Esophagus squamous epithelium (tissue), 4 donors: ENCODE data around the gene WNT7B.

ENCODE experiments used
- CTCF ChIP-seq, 6 experiments: fragments of 450-650 bp in 4 of 6; fragments of 200-600 bp in 2 of 6; sonication (generic) in 2 of 6; IDR thresholded peaks; one replicate each; pipeline ENCODE4 v1.5.1; 2016 to 2019; ENCODE audit warnings: antibody characterized with exemption in 6 of 6, mild to moderate bottlenecking in 4 of 6, moderate library complexity in 4 of 6
- POLR2A ChIP-seq, 4 donors: fragments of 450-650 bp; IDR thresholded peaks; one replicate each; pipeline ENCODE4 v1.6.1; 2017; ENCODE audit warnings: antibody characterized with exemption in 4 of 4, mild to moderate bottlenecking in 4 of 4, moderate library complexity in 3 of 4

- TF ChIP-seq CTCF (IDR thresholded peaks at IDR 0.05) (no peak), POLR2A (IDR thresholded peaks at IDR 0.05) (no peak)
These were observed 85.9 kb downstream of the WNT7B start for GRCh38 chr22:45891021-45891421.
